Stomach smooth muscle (tissue), 2 donors: ENCODE results near the gene SORT1.
A peak's percentile ranks its signal among the peaks of the same experiment; 100 is the strongest.
"Not testable (repeated sequence)": the region's sequence is repeated elsewhere in the genome, so short reads cannot be mapped to it uniquely, and the experiment has no call there.

ENCODE experiments used
- H3K27ac ChIP-seq: one replicate; pipeline ENCODE4 v1.7.0; 2013; ENCODE audit warnings: mild to moderate bottlenecking, low read length, inconsistent platforms
- H3K27me3 ChIP-seq, 2 donors: one replicate each; pipeline ENCODE4 v1.7.0; 2013; ENCODE audit warnings: low read length in 2 of 2; ENCODE audit not compliant: insufficient read depth in 2 of 2, control insufficient read depth in 1 of 2
- H3K36me3 ChIP-seq, 2 donors: one replicate each; pipeline ENCODE4 v1.7.0; 2013; ENCODE audit warnings: low read length in 2 of 2; ENCODE audit not compliant: control insufficient read depth in 2 of 2, insufficient read depth in 2 of 2
- H3K4me1 ChIP-seq: one replicate; pipeline ENCODE4 v1.7.0; 2013; ENCODE audit warnings: low read length; ENCODE audit not compliant: control insufficient read depth, insufficient read depth
- H3K4me3 ChIP-seq, 2 donors: one replicate each; pipeline ENCODE4 v1.7.0; 2013; ENCODE audit warnings: low read length in 2 of 2
- H3K9ac ChIP-seq, 2 donors: one replicate each; pipeline ENCODE4 v1.7.0; 2013; ENCODE audit warnings: low read length in 2 of 2, mild to moderate bottlenecking in 1 of 2
- H3K9me3 ChIP-seq, 2 donors: one replicate each; pipeline ENCODE4 v1.7.0; 2013; ENCODE audit warnings: low read length in 2 of 2; ENCODE audit not compliant: control insufficient read depth in 2 of 2
- donor health status: healthy.
- donor health status: Pancreatic carcinoma.

Gene SORT1

DNA sequence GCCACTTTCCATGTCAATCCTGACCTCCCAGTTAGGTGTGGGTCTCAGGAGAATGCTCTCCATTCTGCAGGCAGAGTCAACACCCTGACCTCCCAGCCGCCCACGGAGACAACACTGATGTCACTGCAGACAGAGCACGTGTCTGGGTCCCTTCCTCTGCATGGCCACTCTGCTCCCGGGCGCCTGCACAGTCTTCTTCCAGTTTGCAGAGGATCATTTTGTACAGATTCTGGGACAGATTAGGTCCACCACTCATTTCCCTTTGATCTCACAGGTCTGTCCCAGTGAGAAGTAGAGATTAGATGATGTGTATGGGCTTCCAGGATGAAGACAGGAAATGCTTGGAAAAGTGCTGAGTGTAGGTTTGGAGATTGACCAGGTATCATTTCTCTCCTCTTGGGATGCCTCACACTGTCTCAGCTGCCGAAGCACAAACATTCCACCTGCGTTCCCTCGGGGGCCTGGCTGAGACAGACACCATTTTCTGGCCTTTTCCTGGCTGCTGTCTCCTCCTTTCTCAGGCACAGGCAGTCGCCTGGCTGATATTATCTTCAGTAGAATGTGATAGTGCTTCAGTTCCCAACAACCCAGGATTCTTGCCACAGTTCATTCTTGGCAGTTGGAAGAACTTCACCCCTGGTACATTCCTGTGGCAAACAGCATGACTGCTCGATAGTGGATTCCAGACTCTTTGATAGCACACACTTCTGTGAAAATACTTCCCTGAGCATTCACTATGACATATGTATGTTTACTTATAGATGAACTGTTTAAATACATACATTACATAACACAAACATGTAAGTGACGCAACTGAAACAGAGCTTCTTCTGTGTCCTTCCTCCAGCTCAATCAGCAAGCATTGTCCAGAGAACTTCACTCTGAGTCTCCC is 98.8 kb downstream of the SORT1 start:
- peak overlapping the region in 1 of 2 donors; percentile 21 for H3K9ac ChIP-seq
- peaks cover 22% of the 10 kb centered on the region for H3K4me1 ChIP-seq
- H3K9me3 ChIP-seq = no peaks in the 10 kb centered on the region
- H3K27me3 ChIP-seq = peaks cover 0 to 2% of the 10 kb centered on the region in 2 donors
- H3K27ac ChIP-seq = peak overlapping the region; percentile 31
- H3K4me3 ChIP-seq = peak overlapping the region in 1 of 2 donors; percentile 40
- no peaks in the 10 kb centered on the region for H3K36me3 ChIP-seq

GRCh38 chr1:109296782-109297181 is 100.9 kb downstream of the SORT1 start:
- H3K9ac ChIP-seq = no peak overlapping the region
- no peak overlapping the region for H3K27ac ChIP-seq
- H3K27me3 ChIP-seq = peaks cover 0 to 2% of the 10 kb centered on the region in 2 donors

GRCh38 chr1:109295712-109296415 is 101.9 kb downstream of the SORT1 start:
- Histone ChIP-seq H3K4me1 (peaks cover 20% of the 10 kb centered on the region), H3K9ac (no peak overlapping the region), H3K4me3 (no peak overlapping the region), H3K36me3 (no peaks in the 10 kb centered on the region), H3K27ac (no peak overlapping the region), H3K9me3 (no peaks in the 10 kb centered on the region), H3K27me3 (peaks cover 0 to 2% of the 10 kb centered on the region in 2 donors)

More at GRCh38 chr1:109296782-109297181, 100.9 kb downstream of the SORT1 start:
- peaks cover 20% of the 10 kb centered on the region for H3K4me1 ChIP-seq
- no peak overlapping the region for H3K4me3 ChIP-seq
- H3K36me3 ChIP-seq = no peaks in the 10 kb centered on the region
- H3K9me3 ChIP-seq = no peaks in the 10 kb centered on the region

- Histone ChIP-seq H3K9ac (no peak overlapping the region), H3K27me3 (peaks cover 0 to 2% of the 10 kb centered on the region in 2 donors), H3K27ac (no peak overlapping the region), H3K9me3 (no peaks in the 10 kb centered on the region), H3K4me1 (peaks cover 13% of the 10 kb centered on the region), H3K36me3 (no peaks in the 10 kb centered on the region), H3K4me3 (no peak overlapping the region)
These were observed 103.2 kb downstream of the SORT1 start for GRCh38 chr1:109294481-109294880.

- H3K9me3 ChIP-seq = no peaks in the 10 kb centered on the region
- no peak overlapping the region for H3K27ac ChIP-seq
- H3K9ac ChIP-seq = no peak overlapping the region
- peaks cover 0 to 2% of the 10 kb centered on the region in 2 donors for H3K27me3 ChIP-seq
- no peaks in the 10 kb centered on the region for H3K4me1 ChIP-seq
- no peak overlapping the region for H3K4me3 ChIP-seq
- no peaks in the 10 kb centered on the region for H3K36me3 ChIP-seq
These were observed 104.7 kb downstream of the SORT1 start for GRCh38 chr1:109293026-109293425.

- no peaks in the 10 kb centered on the region for H3K9me3 ChIP-seq
- H3K27me3 ChIP-seq = no peaks in the 10 kb centered on the region
- no peaks in the 10 kb centered on the region for H3K4me1 ChIP-seq
- H3K4me3 ChIP-seq = no peak overlapping the region
- no peaks in the 10 kb centered on the region for H3K36me3 ChIP-seq
- no peak overlapping the region for H3K9ac ChIP-seq
- no peak overlapping the region for H3K27ac ChIP-seq
These were observed 105.4 kb downstream of the SORT1 start for GRCh38 chr1:109292364-109292763.

DNA sequence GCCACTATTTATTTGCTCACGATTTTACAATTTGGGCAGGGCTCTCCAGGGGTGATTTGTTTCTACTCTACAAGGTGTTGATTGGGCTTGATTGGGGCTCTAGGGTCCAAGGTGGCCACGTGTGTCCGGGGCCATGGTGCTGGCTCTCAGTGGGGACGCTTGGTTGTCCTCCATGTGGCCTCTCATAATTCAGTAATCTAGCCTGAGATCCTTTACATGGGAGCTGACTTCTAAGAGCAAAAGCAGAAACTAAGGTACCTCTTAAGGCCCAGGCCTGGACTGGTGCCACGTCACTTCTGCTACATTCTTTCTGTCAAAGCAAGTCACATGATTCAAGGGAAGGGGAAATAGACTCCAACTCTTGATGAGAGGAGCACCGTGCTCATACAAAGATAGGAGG is 106.7 kb downstream of the SORT1 start:
- Histone ChIP-seq H3K27ac (no peak overlapping the region), H3K36me3 (no peaks in the 10 kb centered on the region), H3K9me3 (no peaks in the 10 kb centered on the region), H3K9ac (no peak overlapping the region), H3K4me1 (no peaks in the 10 kb centered on the region), H3K4me3 (no peak overlapping the region), H3K27me3 (no peaks in the 10 kb centered on the region)

GRCh38 chr1:109290137-109290536 is 107.6 kb downstream of the SORT1 start:
- H3K9ac ChIP-seq = no peak overlapping the region
- no peak overlapping the region for H3K4me3 ChIP-seq
- H3K4me1 ChIP-seq = no peaks in the 10 kb centered on the region
- no peaks in the 10 kb centered on the region for H3K36me3 ChIP-seq
- H3K9me3 ChIP-seq = no peaks in the 10 kb centered on the region
- no peaks in the 10 kb centered on the region for H3K27me3 ChIP-seq
- H3K27ac ChIP-seq = no peak overlapping the region

GRCh38 chr1:109286762-109287161 is 111.0 kb downstream of the SORT1 start:
- H3K9ac ChIP-seq, H3K27ac ChIP-seq, H3K36me3 ChIP-seq, H3K9me3 ChIP-seq, H3K27me3 ChIP-seq, H3K4me3 ChIP-seq: not testable (repeated sequence)
- peaks cover 23% of the 10 kb centered on the region for H3K4me1 ChIP-seq

DNA sequence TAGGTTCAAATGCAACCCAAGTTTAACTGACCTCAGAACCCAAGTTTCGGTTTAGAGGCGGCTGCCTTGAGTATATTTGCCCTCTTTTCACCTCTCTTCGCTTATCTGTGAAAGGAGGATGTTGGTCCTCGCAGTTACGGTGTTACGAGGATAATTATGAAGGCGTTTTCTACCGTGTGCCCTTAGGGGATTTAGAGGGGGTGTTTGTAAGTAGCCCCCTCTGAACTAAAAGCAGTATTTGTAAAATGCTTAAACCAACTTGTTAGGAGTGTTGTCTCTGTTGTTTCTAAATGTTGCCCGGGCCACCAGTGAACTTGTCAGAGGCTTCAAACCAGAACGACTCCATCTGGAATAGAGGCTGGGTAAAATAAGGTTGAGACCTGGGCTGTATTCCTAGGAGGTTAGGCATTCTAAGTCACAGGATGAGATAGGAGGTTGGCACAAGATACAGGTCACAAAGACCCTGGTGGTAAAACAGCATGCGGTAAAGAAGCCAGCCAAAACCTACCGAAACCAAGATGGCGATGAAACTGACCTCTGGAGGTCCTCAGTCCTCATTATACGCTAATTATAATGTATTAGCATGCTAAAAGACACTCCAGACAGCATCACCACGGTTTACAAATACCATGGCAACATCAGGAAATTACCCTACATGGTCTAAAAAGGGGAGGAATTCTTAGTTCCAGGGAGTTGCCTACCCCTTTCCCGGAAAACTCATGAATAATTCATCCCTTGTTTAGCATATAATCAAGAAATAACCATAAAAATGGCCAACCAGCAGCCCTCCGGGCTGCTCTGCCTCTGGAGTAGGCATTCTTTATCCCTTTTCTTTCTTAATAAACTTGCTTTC is 113.7 kb downstream of the SORT1 start:
- Histone ChIP-seq H3K36me3 (no peaks in the 10 kb centered on the region), H3K4me3 (peak overlapping the region; percentile 56 to 88), H3K9me3 (no peaks in the 10 kb centered on the region), H3K27me3 (no peaks in the 10 kb centered on the region), H3K9ac (peak overlapping the region; percentile 74 to 92), H3K4me1 (peaks cover 25% of the 10 kb centered on the region), H3K27ac (peak overlapping the region; percentile 92)
